OCI-LY7 (cell line): Measurements from ENCODE around the gene CNTN5. TPM values are rescaled to one million over a fixed set of nuclear protein-coding genes. Genes with fewer than 3 reads are reported as not detected.

Experiments used
- BruUV-seq: library from RNA; stranded (reverse); fragments of 400-500 nt; replicated peaks from 2 replicates; lab custom pipeline; 2021; lab: Mats Ljungman, UMichigan
- CTCF ChIA-PET: fragments of 300-600 bp; sonication (Branson Sonifier 250); formaldehyde crosslinking; loops from one replicate; lab custom pipeline; 2022; ENCODE audit warnings: antibody characterized with exemption; ENCODE audit not compliant: unreplicated experiment; lab: Charles Lee
- POLR2A ChIA-PET: fragments of 300-600 bp; sonication (Branson Sonifier 250); formaldehyde crosslinking; loops from one replicate; lab custom pipeline; 2022; ENCODE audit warnings: antibody characterized with exemption; lab: Charles Lee
- DNase-seq: peaks from one replicate; pipeline ENCODE4 v3.0.0-alpha.2; 2015; ENCODE audit warnings: low spot score
- H2AFZ ChIP-seq: fragments of 200-600 bp; sonication (generic), shearing (Covaris generic); 2 replicates; pipeline ENCODE4 v1.6.1; 2014; ENCODE audit warnings: mild to moderate bottlenecking, antibody characterized with exemption, low read length, moderate library complexity
- H3K27ac ChIP-seq: fragments of 200-600 bp; sonication (generic); 2 replicates; pipeline ENCODE4 v1.5.1; 2014; ENCODE audit warnings: mixed run types, low read depth, mild to moderate bottlenecking, moderate library complexity, low read length, inconsistent platforms; ENCODE audit not compliant: poor library complexity, severe bottlenecking
- H3K36me3 ChIP-seq: fragments of 200-600 bp; sonication (generic); 2 replicates; pipeline ENCODE4 v1.6.1; 2014; ENCODE audit warnings: mild to moderate bottlenecking, antibody characterized with exemption, low read length, moderate library complexity, mixed read lengths; ENCODE audit not compliant: insufficient read depth
- H3K4me1 ChIP-seq: fragments of 200-600 bp; sonication (generic); 2 replicates; pipeline ENCODE4 v1.5.1; 2014; ENCODE audit warnings: mild to moderate bottlenecking, low read length; ENCODE audit not compliant: insufficient read depth, poor library complexity, severe bottlenecking
- H3K4me2 ChIP-seq: fragments of 200-600 bp; sonication (generic); 2 replicates; pipeline ENCODE4 v1.6.1; 2014; ENCODE audit warnings: mild to moderate bottlenecking, low read length
- H3K4me3 ChIP-seq: fragments of 200-600 bp; sonication (generic); 2 replicates; pipeline ENCODE4 v1.5.1; 2014; ENCODE audit warnings: mild to moderate bottlenecking, low read depth, low read length; ENCODE audit not compliant: poor library complexity, severe bottlenecking
- H3K79me2 ChIP-seq: fragments of 200-600 bp; sonication (generic); 2 replicates; pipeline ENCODE4 v1.6.1; 2016; ENCODE audit warnings: low read depth, mild to moderate bottlenecking, low read length, moderate library complexity, mixed read lengths; ENCODE audit not compliant: insufficient read depth
- H3K9me2 ChIP-seq: fragments of 200-600 bp; sonication (generic); 2 replicates; pipeline ENCODE4 v1.6.1; 2016; ENCODE audit warnings: mild to moderate bottlenecking, low read length, mixed read lengths; ENCODE audit not compliant: insufficient read depth
- H3K9me3 ChIP-seq: fragments of 200-600 bp; sonication (generic); 2 replicates; pipeline ENCODE4 v1.6.1; 2014; ENCODE audit warnings: mild to moderate bottlenecking, mixed run types, low read length, mixed read lengths
- H4K20me1 ChIP-seq: fragments of 200-600 bp; sonication (generic); 2 replicates; pipeline ENCODE4 v1.6.1; 2014; ENCODE audit warnings: mild to moderate bottlenecking, antibody characterized with exemption, low read length, moderate library complexity, mixed read lengths; ENCODE audit not compliant: insufficient read depth
- CTCF ChIP-seq: fragments of 200-600 bp; sonication (generic); conservative IDR thresholded peaks from 2 replicates; pipeline ENCODE4 v1.5.1; 2014; ENCODE audit warnings: mild to moderate bottlenecking, antibody characterized with exemption, low read length, moderate library complexity, mixed read lengths
- EZH2phosphoT487 ChIP-seq: fragments of 200-600 bp; sonication (generic); IDR thresholded peaks from 2 replicates; pipeline ENCODE4 v1.6.1; 2018; ENCODE audit warnings: low read depth, borderline replicate concordance, mild to moderate bottlenecking, mixed run types, antibody characterized with exemption, low read length, moderate library complexity, mixed read lengths
- intact Hi-C: fragments of 100-400 bp; cut with micrococcal nuclease; formaldehyde crosslinking; loops from one replicate; pipeline ENCODE4 v1.10.0; 2022; ENCODE audit not compliant: unreplicated experiment
- total RNA-seq, 2 experiments: library from RNA; depleted of rRNA in 1 of 2; stranded (reverse); fragments of >200 nt in 1 of 2; shearing (Covaris generic) in 1 of 2; gene quantifications; 2 replicates each; pipeline ENCODE4 v1.2.3, GENCODE V29; 2014 to 2022

The CNTN5 gene
- total RNA-seq, 2 experiments from 2014 or later, result not detected

- CTCF ChIA-PET, result no interaction called here
- no peaks in the 10 kb centered on the region for H3K9me2 ChIP-seq
- TF ChIP-seq EZH2phosphoT487 (no peak), CTCF (peak; percentile 95)
- no peaks in the 10 kb centered on the region for H4K20me1 ChIP-seq
- POLR2A ChIA-PET, result interaction anchor here (0.6 to 0.8 kb wide), 3 partner anchors 9 to 548 kb away, joined by 3 read pairs; no protein-coding TSS in a partner anchor
- no peak overlapping the region for H2AFZ ChIP-seq
- no peaks in the 10 kb centered on the region for H3K36me3 ChIP-seq
- no peaks in the 10 kb centered on the region for H3K4me1 ChIP-seq
- no peak overlapping the region for H3K4me2 ChIP-seq
- no TSS peak for BruUV-seq
- DNase-seq, result peak; percentile 58
- H3K4me3 ChIP-seq, result no peak overlapping the region
- H3K9me3 ChIP-seq, result no peaks in the 10 kb centered on the region
- H3K27ac ChIP-seq, result no peak overlapping the region
- no peaks in the 10 kb centered on the region for H3K79me2 ChIP-seq
- intact Hi-C loops, result loop anchor here (5.0 kb wide), 1 partner anchor 721 kb away; no protein-coding TSS in a partner anchor
Observed at GRCh38 chr11:99015634-99016454, 4.9 kb upstream of the CNTN5 start.

- no peak for DNase-seq
- Histone ChIP-seq H3K36me3 (no peaks in the 10 kb centered on the region), H3K4me2 (no peak overlapping the region), H4K20me1 (no peaks in the 10 kb centered on the region), H3K4me1 (no peaks in the 10 kb centered on the region), H3K9me3 (no peaks in the 10 kb centered on the region), H3K79me2 (no peaks in the 10 kb centered on the region), H3K9me2 (no peaks in the 10 kb centered on the region), H3K27ac (no peak overlapping the region), H3K4me3 (no peak overlapping the region), H2AFZ (no peak overlapping the region)
- ChIA-PET CTCF (no interaction called here), POLR2A (no interaction called here)
- intact Hi-C loops, result loop anchor here (5.0 kb wide), 1 partner anchor 718 kb away; no protein-coding TSS in a partner anchor
- no TSS peak for BruUV-seq
- TF ChIP-seq EZH2phosphoT487 (no peak), CTCF (no peak)
Observed at GRCh38 chr11:99019696-99020095, 1.1 kb upstream of the CNTN5 start.

GRCh38 chr11:99037057-99037456 is 16.3 kb downstream of the CNTN5 start:
- H3K9me3 ChIP-seq, result no peaks in the 10 kb centered on the region
- ChIA-PET POLR2A (no interaction called here), CTCF (no interaction called here)
- H3K4me3 ChIP-seq, result no peak overlapping the region
- TF ChIP-seq CTCF (no peak), EZH2phosphoT487 (no peak)
- H3K79me2 ChIP-seq, result no peaks in the 10 kb centered on the region
- H2AFZ ChIP-seq, result no peak overlapping the region
- BruUV-seq, result no TSS peak
- intact Hi-C loops, result no loop called here
- DNase-seq, result no peak
- H3K4me2 ChIP-seq, result no peak overlapping the region
- H3K36me3 ChIP-seq, result no peaks in the 10 kb centered on the region
- no peaks in the 10 kb centered on the region for H4K20me1 ChIP-seq
- no peaks in the 10 kb centered on the region for H3K9me2 ChIP-seq
- no peaks in the 10 kb centered on the region for H3K4me1 ChIP-seq
- H3K27ac ChIP-seq, result no peak overlapping the region
